ENCODE results near the gene LFNG. TPM values are rescaled to one million over a fixed set of nuclear protein-coding genes. Genes with fewer than 3 reads are reported as not detected.
A peak's percentile ranks its signal among the peaks of the same experiment; 100 is the strongest.

Gene LFNG
- total and polyA plus RNA-seq, 2 of the 13 experiments (the other 11 are each of a cell fraction or from before 2014, with no cell fraction given), result 0.44 to 1.5 TPM

- TF ChIP-seq HNF1A (IDR thresholded peaks at IDR 0.05; ENCODE audit: low read depth), result no peak
- no peak for TF ChIP-seq HNF1A (CRISPR knock-in tag; IDR thresholded peaks at IDR 0.05; ENCODE audit: borderline replicate concordance)
- no peak for TF ChIP-seq ZNF782 (CRISPR knock-in tag; IDR thresholded peaks at IDR 0.05; ENCODE audit: borderline replicate concordance)
- TF ChIP-seq MIER2 (CRISPR knock-in tag; IDR thresholded peaks at IDR 0.05), result no peak
- no peak for TF ChIP-seq CEBPZ (IDR thresholded peaks at IDR 0.05; ENCODE audit: low read length)
- TF ChIP-seq CBFB (CRISPR knock-in tag; IDR thresholded peaks at IDR 0.05), result 0 out of 2 replicates have a peak, but pooled peaks have one; percentile 65
- no peak for TF ChIP-seq KAT2B (IDR thresholded peaks at IDR 0.05; ENCODE audit: borderline replicate concordance, low read depth, low read length)
- no peak for TF ChIP-seq ZBTB42 (CRISPR knock-in tag; IDR thresholded peaks at IDR 0.05)
- no peak for TF ChIP-seq ARNT2 (CRISPR knock-in tag; IDR thresholded peaks at IDR 0.05; ENCODE audit: low read depth)
- no peak for TF ChIP-seq MAFG (CRISPR knock-in tag; IDR thresholded peaks at IDR 0.05)
- TF ChIP-seq RXRB (CRISPR knock-in tag; IDR thresholded peaks at IDR 0.05; ENCODE audit: borderline replicate concordance), result 0 out of 2 replicates have a peak, but pooled peaks have one; percentile 9
- no peak for TF ChIP-seq ZXDC (CRISPR knock-in tag; IDR thresholded peaks at IDR 0.05)
- no peak for TF ChIP-seq HIVEP1 (CRISPR knock-in tag; IDR thresholded peaks at IDR 0.05)
- no peak for TF ChIP-seq MZF1 (CRISPR knock-in tag; IDR thresholded peaks at IDR 0.05; ENCODE audit: borderline replicate concordance)
- TF ChIP-seq FLYWCH1 (CRISPR knock-in tag; IDR thresholded peaks at IDR 0.05), result no peak
- no peak for TF ChIP-seq RFX1 (IDR thresholded peaks at IDR 0.05)
- peak; percentile 41; the same call in 1 of the 2 replicates for TF ChIP-seq HNF1B (CRISPR knock-in tag; IDR thresholded peaks at IDR 0.05)
Measured at GRCh38 chr7:2477447-2478398, 41.9 kb upstream of the LFNG start (continued).

Data from HepG2 (cell line).